HepG2 (cell line): ENCODE measurements around the gene LARP1B. TPM values are rescaled to one million over a fixed set of nuclear protein-coding genes. Genes with fewer than 3 reads are reported as not detected.

Source experiments
- ATAC-seq: fragments of 200-7000 bp; cut with Tn5 transposase; 3 replicates; pipeline ENCODE4 v1.9.1; 2020; ENCODE audit warnings: mild to moderate bottlenecking, moderate library complexity
- BruUV-seq: library from RNA; stranded (reverse); fragments of 400-500 nt; replicated peaks from 2 replicates; lab custom pipeline; 2021; lab: Mats Ljungman, UMichigan
- CTCF ChIA-PET: fragments of 300-600 bp; formaldehyde crosslinking; extraction: SDS; loops from one replicate; lab custom pipeline; 2021; ENCODE audit warnings: low total read pairs, inconsistent platforms, low intra/inter-chr PET ratio; lab: Yijun Ruan, JAX
- POLR2A ChIA-PET: fragments of 350-600 bp; sonication (Branson Sonifier 250); formaldehyde crosslinking; loops from one replicate; lab custom pipeline; 2020; ENCODE audit warnings: antibody characterized with exemption, inconsistent platforms; lab: Yijun Ruan, JAX
- DNase-seq: peaks from one replicate; pipeline ENCODE4 v3.0.0-alpha.2; 2015; ENCODE audit warnings: low spot score
- FAIRE-seq: peaks from 3 replicates; lab custom pipeline; 2011; peaks lifted over from hg19 to GRCh38; lab: Jason Lieb, UNC
- H2AFZ ChIP-seq: one replicate; pipeline ENCODE4 v1.6.1; 2011; ENCODE audit warnings: low read length, inconsistent platforms
- H3K27ac ChIP-seq: fragments of 300-600 bp; 3 replicates; pipeline ENCODE4 v1.8.0; 2011; ENCODE audit warnings: mixed run types, mild to moderate bottlenecking, mixed read lengths, low read length, inconsistent platforms; ENCODE audit not compliant: insufficient read depth; ENCODE audit errors: extremely low read length
- H3K27me3 ChIP-seq, 2 experiments: fragments of 200-600 bp in 1 of 2; 2 replicates in 1 of 2; 3 replicates in 1 of 2; pipeline versions ENCODE4 v1.6.0 to v1.8.0; 2011; ENCODE audit warnings: low read length in 2 of 2, mild to moderate bottlenecking in 2 of 2, moderate library complexity in 2 of 2, inconsistent platforms in 1 of 2; ENCODE audit not compliant: insufficient read depth in 2 of 2, control insufficient read depth in 1 of 2
- H3K36me3 ChIP-seq, 2 experiments: fragments of 200-600 bp in 1 of 2; replicated peaks in 1 of 2; 2 replicates in 1 of 2; 3 replicates in 1 of 2; pipeline versions ENCODE4 v1.5.1 to v1.8.0; 2011; ENCODE audit warnings: low read length in 2 of 2, inconsistent platforms in 1 of 2; ENCODE audit not compliant: insufficient read depth in 2 of 2, control insufficient read depth in 1 of 2
- H3K4me1 ChIP-seq: 2 replicates; pipeline ENCODE4 v1.5.1; 2012; ENCODE audit warnings: low read length, inconsistent platforms; ENCODE audit not compliant: insufficient read depth
- H3K4me2 ChIP-seq: 2 replicates; pipeline ENCODE4 v1.6.0; 2011; ENCODE audit warnings: low read depth, low read length, inconsistent platforms
- H3K4me3 ChIP-seq, 3 experiments: fragments of 200-600 bp in 1 of 3; sonication (generic), shearing (Covaris generic) in 1 of 3; replicated peaks in 1 of 3; 2 replicates each; pipeline ENCODE4 v1.5.1; 2011 to 2016; ENCODE audit warnings: low read length in 3 of 3, inconsistent platforms in 2 of 3, low read depth in 2 of 3, mild to moderate bottlenecking in 2 of 3, control low read depth in 1 of 3, mixed read lengths in 1 of 3; ENCODE audit not compliant: insufficient read depth in 1 of 3
- H3K79me2 ChIP-seq: one replicate; pipeline ENCODE4 v1.6.1; 2011; ENCODE audit warnings: low read length, inconsistent platforms; ENCODE audit not compliant: insufficient read depth
- H3K9ac ChIP-seq: 2 replicates; pipeline ENCODE4 v1.6.0; 2011; ENCODE audit warnings: mild to moderate bottlenecking, low read depth, low read length, inconsistent platforms; ENCODE audit not compliant: insufficient read depth
- H3K9me3 ChIP-seq: 2 replicates; pipeline ENCODE4 v1.5.1; 2012; ENCODE audit warnings: mild to moderate bottlenecking, low read length
- H4K20me1 ChIP-seq: 2 replicates; pipeline ENCODE4 v1.6.0; 2011; ENCODE audit warnings: inconsistent platforms, mild to moderate bottlenecking, low read length, moderate library complexity; ENCODE audit not compliant: insufficient read depth
- NR2F1 ChIP-seq, 2 experiments: fragments of 450-650 bp in 1 of 2; formaldehyde crosslinking in 1 of 2; IDR thresholded peaks; 2 replicates each; pipeline versions ENCODE4 v1.5.0 to v1.6.1; 2016 to 2020; ENCODE audit warnings: mild to moderate bottlenecking in 1 of 2, missing compliant biosample characterization in 1 of 2, missing genetic modification reagents in 1 of 2, moderate library complexity in 1 of 2
- NR2F6 ChIP-seq, 2 experiments: IDR thresholded peaks; 2 replicates each; pipeline ENCODE4 v1.6.1; 2016; ENCODE audit warnings: antibody characterized with exemption in 1 of 2, mild to moderate bottlenecking in 1 of 2
- RARA ChIP-seq: IDR thresholded peaks from 2 replicates; pipeline ENCODE4 v1.6.1; 2016; ENCODE audit warnings: missing genetic modification reagents, missing compliant biosample characterization
- RXRB ChIP-seq: IDR thresholded peaks from 2 replicates; pipeline ENCODE4 v1.6.1; 2016; ENCODE audit warnings: borderline replicate concordance, missing genetic modification reagents, missing compliant biosample characterization
- SP4 ChIP-seq: sonication (generic); formaldehyde crosslinking; IDR thresholded peaks from 2 replicates; pipeline ENCODE4 v1.8.1; 2023; ENCODE audit warnings: mild to moderate bottlenecking, missing genetic modification reagents
- THAP7 ChIP-seq: sonication (generic); formaldehyde crosslinking; IDR thresholded peaks from 2 replicates; pipeline ENCODE4 v1.8.1; 2023; ENCODE audit warnings: mild to moderate bottlenecking, missing genetic modification reagents
- ZSCAN21 ChIP-seq: sonication (generic); formaldehyde crosslinking; IDR thresholded peaks from 2 replicates; pipeline ENCODE4 v1.8.0; 2022; ENCODE audit warnings: mild to moderate bottlenecking, missing genetic modification reagents, moderate library complexity, borderline replicate concordance
- WGBS: methylation state at CpG from one replicate; pipeline ENCODE4 v1.1.6; 2017; ENCODE audit warnings: low lambda C conversion rate; 5-methylcytosine and 5-hydroxymethylcytosine counted together
- in situ Hi-C: cut with HindIII; loops from 2 replicates; pipeline ENCODE4 v1.10.0; 2017; ENCODE audit warnings: low pct_unique_long_range_greater_than_20kb; ENCODE audit not compliant: extremely low pct_ligation_motif_present
- intact Hi-C: fragments of 100-400 bp; cut with micrococcal nuclease; formaldehyde crosslinking; loops from one replicate; pipeline ENCODE4 v1.10.0; 2022; ENCODE audit not compliant: unreplicated experiment
- polyA plus RNA-seq, 8 experiments: library from polyadenylated mRNA; depleted of rRNA in 3 of 8; stranded (reverse) in 7 of 8; unstranded in 1 of 8; fragments of >200 nt; fragmentation: Illumina TruSeq in 4 of 8; extraction: Trizol in 4 of 8; gene quantifications; 2 replicates each; pipeline versions ENCODE4 v1.2.1 to v1.2.3, GENCODE V29; 2011 to 2016; ENCODE audit warnings: low read depth in 4 of 8, missing spikeins in 1 of 8, mixed read lengths in 1 of 8; ENCODE audit not compliant: insufficient read depth in 1 of 8
- total RNA-seq, 5 experiments: library from RNA; depleted of rRNA; stranded (reverse); fragments of >200 nt; fragmentation: Illumina TruSeq; extraction: Trizol; gene quantifications; 2 replicates each; pipeline ENCODE4 v1.2.3, GENCODE V29; 2016; ENCODE audit warnings: low read depth in 1 of 5
- TF ChIP-seq, protein P1 (sequence below): sonication (generic); formaldehyde crosslinking; IDR thresholded peaks from 2 replicates; pipeline ENCODE4 v1.4.0; 2020; ENCODE audit warnings: mild to moderate bottlenecking, low read depth, missing genetic modification reagents

Gene LARP1B
- total and polyA plus RNA-seq, 2 of the 13 experiments (the other 11 are each of a cell fraction or from before 2014, with no cell fraction given): 19.2 to 52.7 TPM

- Histone ChIP-seq H3K79me2 (no peaks in the 10 kb centered on the region), H3K27ac (no peak overlapping the region), H3K27me3 (no peaks in the 10 kb centered on the region; a peak in 1 of 5 replicates), H3K4me1 (peaks cover 35% of the 10 kb centered on the region), H2AFZ (no peak overlapping the region), H3K4me3 (no peak overlapping the region), H3K9me3 (no peaks in the 10 kb centered on the region), H3K4me2 (no peak overlapping the region), H4K20me1 (no peaks in the 10 kb centered on the region), H3K9ac (no peak overlapping the region), H3K36me3 (0 out of 5 replicates have a peak, but pooled peaks cover 0 to 3% of the 10 kb centered on the region in 2 experiments)
- in situ Hi-C loops: no loop called here
- POLR2A ChIA-PET: no interaction called here
- WGBS: 60% methylated on average over 1 of the region's 1 CpG
- FAIRE-seq: no peak
- DNase-seq: no peak
- intact Hi-C loops: no loop called here
- BruUV-seq: no TSS peak
- ATAC-seq: no peak; the same call in 2 of the 3 replicates
- TF ChIP-seq RARA (CRISPR knock-in tag): peak; percentile 69
- TF ChIP-seq NR2F6 (IDR thresholded peaks at IDR 0.05): 0 out of 2 replicates have a peak, but pooled peaks have one; percentile 36
- TF ChIP-seq NR2F6 (CRISPR knock-in tag; IDR thresholded peaks at IDR 0.05): no peak
- TF ChIP-seq RXRB (CRISPR knock-in tag): peak; percentile 35; the same call in 1 of the 2 replicates
- TF ChIP-seq ZSCAN21 (CRISPR knock-in tag): no peak
- 0 out of 4 replicates have a peak, but pooled peaks of 1 of the 2 experiments have one; percentile 29 for TF ChIP-seq NR2F1 (CRISPR knock-in tag; IDR thresholded peaks at IDR 0.05)
- TF ChIP-seq SP4: no peak
- no peak for TF ChIP-seq THAP7 (CRISPR knock-in tag)
- TF ChIP-seq, protein P1, sequence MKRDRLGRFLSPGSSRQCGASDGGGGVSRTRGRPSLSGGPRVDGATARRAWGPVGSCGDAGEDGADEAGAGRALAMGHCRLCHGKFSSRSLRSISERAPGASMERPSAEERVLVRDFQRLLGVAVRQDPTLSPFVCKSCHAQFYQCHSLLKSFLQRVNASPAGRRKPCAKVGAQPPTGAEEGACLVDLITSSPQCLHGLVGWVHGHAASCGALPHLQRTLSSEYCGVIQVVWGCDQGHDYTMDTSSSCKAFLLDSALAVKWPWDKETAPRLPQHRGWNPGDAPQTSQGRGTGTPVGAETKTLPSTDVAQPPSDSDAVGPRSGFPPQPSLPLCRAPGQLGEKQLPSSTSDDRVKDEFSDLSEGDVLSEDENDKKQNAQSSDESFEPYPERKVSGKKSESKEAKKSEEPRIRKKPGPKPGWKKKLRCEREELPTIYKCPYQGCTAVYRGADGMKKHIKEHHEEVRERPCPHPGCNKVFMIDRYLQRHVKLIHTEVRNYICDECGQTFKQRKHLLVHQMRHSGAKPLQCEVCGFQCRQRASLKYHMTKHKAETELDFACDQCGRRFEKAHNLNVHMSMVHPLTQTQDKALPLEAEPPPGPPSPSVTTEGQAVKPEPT (CRISPR knock-in tag): no peak
- CTCF ChIA-PET: no interaction called here
Measured at GRCh38 chr4:128161138-128161537, 100.0 kb downstream of the LARP1B start.
